Gastrocnemius medialis (tissue), 4 donors: ENCODE measurements around the gene FAAP20. TPM values are rescaled to one million over a fixed set of nuclear protein-coding genes. Genes with fewer than 3 reads are reported as not detected.
A peak's percentile ranks its signal among the peaks of the same experiment; 100 is the strongest.

ENCODE experiments used
- ATAC-seq, 2 donors: fragments of 150-250 bp; one replicate each; pipeline ENCODE4 v1.9.1; 2016
- DNase-seq, 2 donors: peaks; one replicate each; pipeline ENCODE4 v3.0.0-alpha.2; 2019
- H3K27ac ChIP-seq, 4 donors: fragments of 200-600 bp; sonication (generic); 1 replicate in 1 of 4; 2 replicates in 3 of 4; pipeline ENCODE4 v1.5.1; 2016 to 2018; ENCODE audit warnings: mild to moderate bottlenecking in 2 of 4, moderate library complexity in 1 of 4
- H3K27me3 ChIP-seq, 3 donors: fragments of 200-600 bp; sonication (generic) in 2 of 3; 1 replicate in 1 of 3; 2 replicates in 2 of 3; pipeline versions ENCODE4 v1.5.1 to v1.6.0; 2016 to 2019; ENCODE audit warnings: mild to moderate bottlenecking in 1 of 3, moderate library complexity in 1 of 3
- H3K36me3 ChIP-seq, 2 donors: fragments of 200-600 bp; sonication (generic) in 1 of 2; one replicate each; pipeline ENCODE4 v1.5.1; 2017 to 2018
- H3K4me1 ChIP-seq, 2 donors: fragments of 200-600 bp; sonication (generic) in 1 of 2; one replicate each; pipeline ENCODE4 v1.5.1; 2016 to 2017; ENCODE audit warnings: mild to moderate bottlenecking in 2 of 2
- H3K4me3 ChIP-seq, 4 donors: fragments of 200-600 bp; sonication (generic) in 3 of 4; 1 replicate in 1 of 4; 2 replicates in 3 of 4; pipeline ENCODE4 v1.5.1; 2016 to 2019; ENCODE audit warnings: mild to moderate bottlenecking in 2 of 4
- H3K9me3 ChIP-seq, 3 donors: fragments of 200-600 bp; sonication (generic) in 2 of 3; 1 replicate in 1 of 3; 2 replicates in 2 of 3; pipeline ENCODE4 v1.5.1; 2016 to 2019
- POLR2A ChIP-seq, 2 donors: fragments of 450-650 bp; IDR thresholded peaks; one replicate each; pipeline ENCODE4 v1.6.1; 2017; ENCODE audit warnings: antibody characterized with exemption in 2 of 2, mild to moderate bottlenecking in 2 of 2, moderate library complexity in 2 of 2
- in situ Hi-C, 4 donors: fragments of 200-750 bp; cut with MboI; loops; one replicate each; pipeline versions ENCODE4 v1.15.0 to v1.8.0; 2017; ENCODE audit warnings: low sequenced_read_pairs in 4 of 4
- intact Hi-C: fragments of 100-400 bp; cut with DNase I; formaldehyde crosslinking; loops from one replicate; pipeline ENCODE4 v1.15.1; 2023; ENCODE audit warnings: low total_unique reads
- total RNA-seq, 4 donors: library from RNA; depleted of rRNA; stranded (reverse); fragments of >200 nt; gene quantifications; one replicate each; pipeline versions ENCODE4 v1.1.0 to v1.2.3, GENCODE V29; 2016
- TF ChIP-seq, protein P1 (sequence below), 5 experiments: fragments of 450-650 bp in 3 of 5; fragments of 200-600 bp in 2 of 5; sonication (generic) in 2 of 5; IDR thresholded peaks in 4 of 5; conservative IDR thresholded peaks in 1 of 5; 1 replicate in 4 of 5; 2 replicates in 1 of 5; pipeline ENCODE4 v1.5.1; 2016 to 2019; ENCODE audit warnings: antibody characterized with exemption in 5 of 5, mild to moderate bottlenecking in 3 of 5, moderate library complexity in 3 of 5

The FAAP20 gene
- total RNA-seq, 4 donors from 2014 or later = 12.1 to 26.2 (median 17.3) TPM

DNA sequence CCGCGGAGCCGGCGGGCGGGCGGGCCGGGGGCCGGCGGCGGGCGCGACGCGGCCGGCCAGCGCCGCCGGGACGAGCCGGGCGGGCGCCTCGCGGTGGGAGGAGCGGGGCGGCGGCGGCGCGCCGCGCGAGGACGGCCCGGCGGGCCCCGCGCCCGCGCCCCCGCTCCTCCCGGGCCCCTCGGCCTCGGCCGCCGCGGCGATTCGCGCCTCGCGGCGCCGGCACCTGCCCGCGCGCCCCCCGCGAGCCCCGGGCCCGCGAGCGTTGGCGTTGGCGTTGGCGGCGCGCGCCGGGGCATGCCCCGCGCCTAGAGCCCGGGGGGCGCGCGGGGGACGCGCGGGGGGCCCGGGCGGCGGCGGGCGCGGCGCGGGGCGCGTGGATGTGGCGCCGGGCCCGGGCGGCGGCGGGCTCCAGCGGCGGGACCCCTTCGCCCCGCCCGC lies 33.6 kb upstream of the FAAP20 start, which contains the start of gene SKI:
TSS of gene SKI (plus strand) at position 163 of the 438 bp plus-strand sequence. CDS start 448 bp downstream, outside the sequence.
- TF ChIP-seq, protein P1, sequence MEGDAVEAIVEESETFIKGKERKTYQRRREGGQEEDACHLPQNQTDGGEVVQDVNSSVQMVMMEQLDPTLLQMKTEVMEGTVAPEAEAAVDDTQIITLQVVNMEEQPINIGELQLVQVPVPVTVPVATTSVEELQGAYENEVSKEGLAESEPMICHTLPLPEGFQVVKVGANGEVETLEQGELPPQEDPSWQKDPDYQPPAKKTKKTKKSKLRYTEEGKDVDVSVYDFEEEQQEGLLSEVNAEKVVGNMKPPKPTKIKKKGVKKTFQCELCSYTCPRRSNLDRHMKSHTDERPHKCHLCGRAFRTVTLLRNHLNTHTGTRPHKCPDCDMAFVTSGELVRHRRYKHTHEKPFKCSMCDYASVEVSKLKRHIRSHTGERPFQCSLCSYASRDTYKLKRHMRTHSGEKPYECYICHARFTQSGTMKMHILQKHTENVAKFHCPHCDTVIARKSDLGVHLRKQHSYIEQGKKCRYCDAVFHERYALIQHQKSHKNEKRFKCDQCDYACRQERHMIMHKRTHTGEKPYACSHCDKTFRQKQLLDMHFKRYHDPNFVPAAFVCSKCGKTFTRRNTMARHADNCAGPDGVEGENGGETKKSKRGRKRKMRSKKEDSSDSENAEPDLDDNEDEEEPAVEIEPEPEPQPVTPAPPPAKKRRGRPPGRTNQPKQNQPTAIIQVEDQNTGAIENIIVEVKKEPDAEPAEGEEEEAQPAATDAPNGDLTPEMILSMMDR (IDR thresholded peaks at IDR 0.05 in 4 of 5, conservative IDR thresholded peaks at IDR 0.05 in 1 of 5) = no peak
- no peak for TF ChIP-seq POLR2A (IDR thresholded peaks at IDR 0.05)
- intact Hi-C loops = loop anchor here (2.0 kb wide), 1 partner anchor 29 kb away; no protein-coding TSS in a partner anchor
- in situ Hi-C loops = no loop called here
- Histone ChIP-seq H3K9me3 (no peaks in the 10 kb centered on the region), H3K27me3 (no peaks in the 10 kb centered on the region), H3K4me1 (peaks cover 38 to 39% of the 10 kb centered on the region in 2 donors), H3K27ac (peak within 1 kb of the TSS; percentile 92 to 100 (median 98)), H3K36me3 (no peaks in the 10 kb centered on the region), H3K4me3 (peak within 1 kb of the TSS; percentile 67 to 92 (median 78))
- ATAC-seq (no peak), DNase-seq (no peak)

DNA sequence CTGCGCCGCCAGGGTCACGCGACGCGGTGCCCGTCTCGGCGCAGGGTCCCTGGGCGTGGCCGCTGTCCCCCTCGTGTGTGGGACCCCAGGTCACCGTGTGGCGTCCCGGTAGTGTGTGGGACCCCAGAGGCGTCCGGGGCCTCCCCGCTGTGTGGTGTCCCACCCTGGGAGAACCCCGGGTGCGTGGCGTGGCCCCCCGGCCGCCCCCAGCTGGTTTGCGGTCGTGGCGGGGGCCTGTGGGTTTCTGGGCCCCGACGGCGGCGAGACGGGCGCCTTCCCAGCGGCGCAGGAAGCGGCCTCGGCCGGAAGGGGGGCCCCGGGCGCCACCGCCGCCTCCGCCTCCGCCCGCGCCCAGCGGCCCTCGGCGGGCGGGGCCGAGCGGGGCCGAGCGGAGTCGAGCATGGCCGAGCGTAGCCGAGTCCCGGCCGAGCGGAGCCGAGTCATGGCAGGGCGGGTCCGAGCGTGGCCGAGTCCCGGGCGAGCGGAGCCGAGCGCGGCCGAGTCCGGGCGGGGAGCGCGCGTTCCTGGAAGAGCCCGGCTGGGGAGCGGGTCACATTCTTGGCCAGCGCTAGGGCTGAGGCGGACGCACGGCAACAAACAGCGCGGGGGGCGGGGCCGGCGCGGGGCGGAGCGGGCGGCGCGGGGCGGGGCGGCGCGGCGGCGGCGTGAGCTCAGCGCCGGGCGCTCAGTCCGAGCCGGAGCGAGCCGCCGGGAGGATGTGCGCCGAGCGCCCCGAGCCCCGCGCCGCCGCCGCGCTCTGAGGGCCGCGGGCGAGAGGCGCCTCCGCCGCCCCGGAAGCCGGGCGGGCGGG lies 33.0 kb upstream of the FAAP20 start:
- Histone ChIP-seq H3K27ac (peak overlapping the region; percentile 92 to 100 (median 98)), H3K27me3 (no peaks in the 10 kb centered on the region), H3K9me3 (no peaks in the 10 kb centered on the region), H3K4me3 (peak overlapping the region; percentile 67 to 92 (median 78)), H3K36me3 (no peaks in the 10 kb centered on the region), H3K4me1 (peaks cover 32 to 33% of the 10 kb centered on the region in 2 donors)
- intact Hi-C loops (loop anchor here (1.0 to 2.0 kb wide), 2 partner anchors 22 to 29 kb away; no protein-coding TSS in a partner anchor), in situ Hi-C loops (no loop called here)
- TF ChIP-seq, protein P1 (IDR thresholded peaks at IDR 0.05 in 4 of 5, conservative IDR thresholded peaks at IDR 0.05 in 1 of 5) = peak in 3 of 5 experiments; percentile 14 to 51 (median 31)
- peak; percentile 85 to 90 for TF ChIP-seq POLR2A (IDR thresholded peaks at IDR 0.05)
- DNase-seq = peak; percentile 95
- peak; percentile 78 to 80 for ATAC-seq

DNA sequence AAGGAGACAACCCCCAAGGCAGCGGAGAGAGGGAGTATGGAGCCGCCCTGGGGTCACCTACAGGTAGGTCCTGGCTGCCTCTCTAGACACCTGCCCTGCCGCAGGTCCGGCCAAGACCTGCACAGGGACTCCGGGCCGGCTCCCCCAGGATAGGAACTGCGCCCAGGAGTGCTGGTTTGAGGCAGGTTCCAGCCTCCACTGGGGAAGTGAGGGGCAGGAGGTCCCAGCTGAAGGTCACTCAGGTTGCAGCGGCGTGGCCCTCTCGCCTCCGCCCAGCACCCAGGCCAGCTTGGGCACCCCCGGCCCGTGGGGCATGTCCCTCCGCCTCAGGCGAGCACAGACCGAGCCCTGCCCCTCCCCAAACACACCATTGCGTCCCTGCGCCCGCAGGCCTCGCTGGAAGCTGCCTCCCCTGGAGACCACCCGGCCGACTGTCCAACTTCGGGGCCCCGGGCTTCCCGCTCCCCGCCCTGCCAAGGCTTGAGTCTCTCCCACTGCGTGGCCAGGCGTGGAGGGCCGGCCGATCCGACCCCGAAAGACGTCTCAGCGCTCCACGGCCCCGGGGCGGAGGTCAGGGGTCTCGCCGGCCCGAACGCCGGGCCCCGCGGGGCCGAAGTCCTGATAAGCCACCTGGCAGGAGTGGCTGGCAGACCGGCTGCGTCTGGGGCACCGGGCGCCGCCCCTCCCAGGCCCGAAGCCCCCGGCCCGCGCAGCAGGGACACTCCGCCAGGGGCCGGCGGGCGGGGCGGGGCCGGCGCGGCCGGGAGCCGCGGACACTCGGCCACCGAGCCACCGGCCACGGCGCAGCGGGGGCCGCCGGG lies 32.2 kb upstream of the FAAP20 start:
- Histone ChIP-seq H3K4me1 (peaks cover 24 to 25% of the 10 kb centered on the region in 2 donors), H3K9me3 (no peaks in the 10 kb centered on the region), H3K36me3 (no peaks in the 10 kb centered on the region), H3K4me3 (peak overlapping the region; percentile 67 to 92 (median 78)), H3K27me3 (no peaks in the 10 kb centered on the region), H3K27ac (peak overlapping the region; percentile 92 to 100 (median 98))
- ATAC-seq (peak; percentile 20 to 29), DNase-seq (no peak)
- TF ChIP-seq POLR2A (IDR thresholded peaks at IDR 0.05) = no peak
- TF ChIP-seq, protein P1 (IDR thresholded peaks at IDR 0.05 in 4 of 5, conservative IDR thresholded peaks at IDR 0.05 in 1 of 5) = no peak
- intact Hi-C loops (loop anchor here (1.0 kb wide), 1 partner anchor 21 kb away; no protein-coding TSS in a partner anchor), in situ Hi-C loops (no loop called here)

- ATAC-seq = no peak
Observed at GRCh38 chr1:2224631-2225428, 30.3 kb upstream of the FAAP20 start.

More at GRCh38 chr1:2224631-2225428, 30.3 kb upstream of the FAAP20 start:
- no peaks in the 10 kb centered on the region for H3K27me3 ChIP-seq
- no peaks in the 10 kb centered on the region for H3K9me3 ChIP-seq
- no peak overlapping the region for H3K4me3 ChIP-seq
- peaks cover 6 to 9% of the 10 kb centered on the region in 2 donors for H3K4me1 ChIP-seq
- no peak for DNase-seq
- intact Hi-C loops (no loop called here), in situ Hi-C loops (loop anchor here in 2 of 4 donors (25.0 kb wide), 2 partner anchors 87 to 312 kb away; partner anchors contain the start of genes HES5 (in 1 of the 2) and PANK4 (in 1 of the 2))
- no peaks in the 10 kb centered on the region for H3K36me3 ChIP-seq
- TF ChIP-seq, protein P1 (IDR thresholded peaks at IDR 0.05 in 4 of 5, conservative IDR thresholded peaks at IDR 0.05 in 1 of 5) = no peak
- TF ChIP-seq POLR2A (IDR thresholded peaks at IDR 0.05) = no peak
- no peak overlapping the region for H3K27ac ChIP-seq
